ENCODE data around the gene NUP214. TPM values are rescaled to one million over a fixed set of nuclear protein-coding genes. Genes with fewer than 3 reads are reported as not detected.

NUP214 gene
- polyA plus RNA-seq, 1 donor from 2014 or later = 15.0 TPM

DNA sequence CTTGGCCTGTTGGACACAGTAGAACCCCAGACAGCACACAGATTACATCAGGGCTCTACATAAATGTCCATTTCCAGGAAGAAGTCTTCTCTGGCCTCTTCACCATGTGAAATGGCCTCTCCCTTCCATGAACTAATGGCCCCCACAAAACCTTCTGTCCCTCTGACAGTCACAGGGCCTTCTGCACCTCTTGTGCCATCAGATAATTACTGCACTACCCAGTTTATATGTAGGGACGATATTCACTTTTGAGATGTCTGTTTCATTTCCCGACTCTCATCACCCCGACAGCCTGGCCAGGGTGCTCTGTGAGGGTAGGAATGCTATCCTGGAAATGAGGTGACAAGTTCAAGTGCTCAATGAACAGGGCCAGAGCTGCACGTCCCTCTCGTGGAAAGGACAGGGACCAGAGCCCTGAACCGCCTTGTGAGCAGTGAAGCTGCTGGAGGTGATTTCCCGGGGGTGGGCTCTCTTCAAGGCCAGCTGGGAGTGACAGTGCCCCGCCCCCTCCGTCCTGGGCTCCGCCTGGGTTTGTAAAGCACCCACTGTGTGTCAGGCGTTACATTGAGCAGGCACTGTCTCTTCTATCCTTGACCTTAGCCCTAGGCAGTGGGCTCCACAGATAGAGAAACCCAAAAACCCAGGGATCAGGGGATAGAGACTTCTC is 153.9 kb downstream of the NUP214 start:
- Histone ChIP-seq H3K4me3 (ENCODE audit: low read length) (no peak overlapping the region), H2AFZ (ENCODE audit: low read depth, low read length) (no peak overlapping the region), H3K27ac (ENCODE audit: low read length) (no peak overlapping the region), H4K20me1 (ENCODE audit: insufficient read depth) (no peaks in the 10 kb centered on the region), H3K4me2 (ENCODE audit: low read length) (no peak overlapping the region), H3K36me3 (ENCODE audit: insufficient read depth, low read length) (no peaks in the 10 kb centered on the region), H3K27me3 (ENCODE audit: insufficient read depth, low read depth, low read length) (peaks cover 46% of the 10 kb centered on the region), H3K9me2 (ENCODE audit: insufficient read depth, low read length) (no peaks in the 10 kb centered on the region), H3K79me2 (replicated peaks; ENCODE audit: insufficient read depth, low read length) (no peaks in the 10 kb centered on the region), H3K9me3 (ENCODE audit: low read length) (no peaks in the 10 kb centered on the region), H3F3A (ENCODE audit: insufficient read depth, low read length, poor library complexity, severe bottlenecking) (no peaks in the 10 kb centered on the region), H3K9ac (ENCODE audit: low read length) (no peak overlapping the region)
- no peak for TF ChIP-seq POLR2AphosphoS5 (IDR thresholded peaks at IDR 0.05)
- no peak for TF ChIP-seq TAF1 (IDR thresholded peaks at IDR 0.05; ENCODE audit: low read depth)
- no peak for TF ChIP-seq RAD21 (conservative IDR thresholded peaks at IDR 0.05)
- TF ChIP-seq SMC3 (conservative IDR thresholded peaks at IDR 0.05; ENCODE audit: poor library complexity) = no peak
- TF ChIP-seq MXI1 (conservative IDR thresholded peaks at IDR 0.05; ENCODE audit: poor library complexity, severe bottlenecking) = no peak
- TF ChIP-seq, protein P1, sequence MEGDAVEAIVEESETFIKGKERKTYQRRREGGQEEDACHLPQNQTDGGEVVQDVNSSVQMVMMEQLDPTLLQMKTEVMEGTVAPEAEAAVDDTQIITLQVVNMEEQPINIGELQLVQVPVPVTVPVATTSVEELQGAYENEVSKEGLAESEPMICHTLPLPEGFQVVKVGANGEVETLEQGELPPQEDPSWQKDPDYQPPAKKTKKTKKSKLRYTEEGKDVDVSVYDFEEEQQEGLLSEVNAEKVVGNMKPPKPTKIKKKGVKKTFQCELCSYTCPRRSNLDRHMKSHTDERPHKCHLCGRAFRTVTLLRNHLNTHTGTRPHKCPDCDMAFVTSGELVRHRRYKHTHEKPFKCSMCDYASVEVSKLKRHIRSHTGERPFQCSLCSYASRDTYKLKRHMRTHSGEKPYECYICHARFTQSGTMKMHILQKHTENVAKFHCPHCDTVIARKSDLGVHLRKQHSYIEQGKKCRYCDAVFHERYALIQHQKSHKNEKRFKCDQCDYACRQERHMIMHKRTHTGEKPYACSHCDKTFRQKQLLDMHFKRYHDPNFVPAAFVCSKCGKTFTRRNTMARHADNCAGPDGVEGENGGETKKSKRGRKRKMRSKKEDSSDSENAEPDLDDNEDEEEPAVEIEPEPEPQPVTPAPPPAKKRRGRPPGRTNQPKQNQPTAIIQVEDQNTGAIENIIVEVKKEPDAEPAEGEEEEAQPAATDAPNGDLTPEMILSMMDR (IDR thresholded peaks at IDR 0.05; ENCODE audit: poor library complexity, severe bottlenecking) = no peak
- no peak for TF ChIP-seq EP300 (conservative IDR thresholded peaks at IDR 0.05; ENCODE audit: poor library complexity, severe bottlenecking)
- TF ChIP-seq, protein P2, sequence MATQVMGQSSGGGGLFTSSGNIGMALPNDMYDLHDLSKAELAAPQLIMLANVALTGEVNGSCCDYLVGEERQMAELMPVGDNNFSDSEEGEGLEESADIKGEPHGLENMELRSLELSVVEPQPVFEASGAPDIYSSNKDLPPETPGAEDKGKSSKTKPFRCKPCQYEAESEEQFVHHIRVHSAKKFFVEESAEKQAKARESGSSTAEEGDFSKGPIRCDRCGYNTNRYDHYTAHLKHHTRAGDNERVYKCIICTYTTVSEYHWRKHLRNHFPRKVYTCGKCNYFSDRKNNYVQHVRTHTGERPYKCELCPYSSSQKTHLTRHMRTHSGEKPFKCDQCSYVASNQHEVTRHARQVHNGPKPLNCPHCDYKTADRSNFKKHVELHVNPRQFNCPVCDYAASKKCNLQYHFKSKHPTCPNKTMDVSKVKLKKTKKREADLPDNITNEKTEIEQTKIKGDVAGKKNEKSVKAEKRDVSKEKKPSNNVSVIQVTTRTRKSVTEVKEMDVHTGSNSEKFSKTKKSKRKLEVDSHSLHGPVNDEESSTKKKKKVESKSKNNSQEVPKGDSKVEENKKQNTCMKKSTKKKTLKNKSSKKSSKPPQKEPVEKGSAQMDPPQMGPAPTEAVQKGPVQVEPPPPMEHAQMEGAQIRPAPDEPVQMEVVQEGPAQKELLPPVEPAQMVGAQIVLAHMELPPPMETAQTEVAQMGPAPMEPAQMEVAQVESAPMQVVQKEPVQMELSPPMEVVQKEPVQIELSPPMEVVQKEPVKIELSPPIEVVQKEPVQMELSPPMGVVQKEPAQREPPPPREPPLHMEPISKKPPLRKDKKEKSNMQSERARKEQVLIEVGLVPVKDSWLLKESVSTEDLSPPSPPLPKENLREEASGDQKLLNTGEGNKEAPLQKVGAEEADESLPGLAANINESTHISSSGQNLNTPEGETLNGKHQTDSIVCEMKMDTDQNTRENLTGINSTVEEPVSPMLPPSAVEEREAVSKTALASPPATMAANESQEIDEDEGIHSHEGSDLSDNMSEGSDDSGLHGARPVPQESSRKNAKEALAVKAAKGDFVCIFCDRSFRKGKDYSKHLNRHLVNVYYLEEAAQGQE (IDR thresholded peaks at IDR 0.05; ENCODE audit: borderline replicate concordance) = no peak
- no peak for TF ChIP-seq EZH2 (IDR thresholded peaks at IDR 0.05; ENCODE audit: borderline replicate concordance, insufficient read depth, low read length, poor library complexity, severe bottlenecking)

DNA sequence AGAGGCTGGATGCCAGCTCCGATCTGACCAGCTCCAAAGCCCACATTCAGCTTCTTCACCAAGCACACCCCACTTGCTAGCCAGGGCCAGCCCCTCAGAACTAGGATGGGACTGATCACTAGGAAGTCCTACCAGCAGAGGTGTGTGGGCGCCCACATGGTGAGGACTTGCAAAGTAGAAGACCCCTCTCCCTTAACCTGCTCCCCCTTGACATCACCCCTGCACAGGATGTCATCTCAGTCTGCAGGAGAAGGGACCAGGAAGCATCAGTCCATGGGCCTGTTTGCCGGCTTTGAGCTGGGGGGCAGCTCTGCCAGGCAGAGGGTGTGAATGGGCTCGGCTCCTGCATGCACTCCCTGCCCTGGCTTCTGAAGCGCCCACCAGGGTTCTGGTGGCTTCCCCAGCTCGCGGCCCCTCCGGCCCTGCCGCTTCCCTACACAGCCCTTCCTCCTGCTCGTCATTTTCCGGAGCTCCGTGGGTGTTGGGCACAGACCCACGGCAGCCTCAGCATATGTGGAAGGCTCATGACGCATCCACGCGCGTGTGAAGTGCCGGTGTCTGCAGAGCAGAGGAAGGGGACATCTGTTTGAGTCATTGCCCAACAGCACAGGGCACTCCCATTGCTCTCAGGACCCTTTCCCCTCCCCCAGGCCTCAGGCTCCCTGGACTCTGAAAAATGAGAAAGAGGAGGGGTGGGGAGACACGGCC is 154.6 kb downstream of the NUP214 start:
- Histone ChIP-seq H3K9me3 (ENCODE audit: low read length) (no peaks in the 10 kb centered on the region), H3K36me3 (ENCODE audit: insufficient read depth, low read length) (no peaks in the 10 kb centered on the region), H2AFZ (ENCODE audit: low read depth, low read length) (no peak overlapping the region), H3K27ac (ENCODE audit: low read length) (no peak overlapping the region), H3K27me3 (ENCODE audit: insufficient read depth, low read depth, low read length) (peaks cover 40% of the 10 kb centered on the region), H3K9ac (ENCODE audit: low read length) (no peak overlapping the region), H3K9me2 (ENCODE audit: insufficient read depth, low read length) (no peaks in the 10 kb centered on the region), H3K79me2 (replicated peaks; ENCODE audit: insufficient read depth, low read length) (no peaks in the 10 kb centered on the region), H4K20me1 (ENCODE audit: insufficient read depth) (no peaks in the 10 kb centered on the region), H3F3A (ENCODE audit: insufficient read depth, low read length, poor library complexity, severe bottlenecking) (no peaks in the 10 kb centered on the region), H3K4me2 (ENCODE audit: low read length) (no peak overlapping the region), H3K4me3 (ENCODE audit: low read length) (no peak overlapping the region)
- TF ChIP-seq EZH2 (IDR thresholded peaks at IDR 0.05; ENCODE audit: borderline replicate concordance, insufficient read depth, low read length, poor library complexity, severe bottlenecking) (no peak), EP300 (conservative IDR thresholded peaks at IDR 0.05; ENCODE audit: poor library complexity, severe bottlenecking) (no peak), TAF1 (IDR thresholded peaks at IDR 0.05; ENCODE audit: low read depth) (no peak), MXI1 (conservative IDR thresholded peaks at IDR 0.05; ENCODE audit: poor library complexity, severe bottlenecking) (no peak), RAD21 (conservative IDR thresholded peaks at IDR 0.05) (no peak), SMC3 (conservative IDR thresholded peaks at IDR 0.05; ENCODE audit: poor library complexity) (no peak), POLR2AphosphoS5 (IDR thresholded peaks at IDR 0.05) (no peak)
- TF ChIP-seq, protein P1 (IDR thresholded peaks at IDR 0.05; ENCODE audit: poor library complexity, severe bottlenecking) = no peak
- TF ChIP-seq, protein P2 (IDR thresholded peaks at IDR 0.05; ENCODE audit: borderline replicate concordance) = no peak
